SK-N-SH treated with all-trans-retinoic acid at 6 μM for 48 hours (cell line): ENCODE data around the gene RSPRY1.

Experiments
- ATAC-seq: fragments of 200-7000 bp; cut with Tn5 transposase; 3 replicates; pipeline ENCODE4 v1.9.1; 2020; ENCODE audit warnings: mild to moderate bottlenecking, moderate library complexity
- ARNTL ChIP-seq: fragments of 450-650 bp; formaldehyde crosslinking; IDR thresholded peaks from 2 replicates; pipeline ENCODE4 v1.5.0; 2020; ENCODE audit warnings: low read depth, mild to moderate bottlenecking, moderate library complexity, borderline replicate concordance
- BACH2 ChIP-seq: fragments of 250-450 bp; sonication (Bioruptor Pico); IDR thresholded peaks from 2 replicates; pipeline ENCODE4 v1.9.0; 2021; ENCODE audit warnings: mild to moderate bottlenecking, borderline replicate concordance
- CREB5 ChIP-seq: fragments of 250-450 bp; sonication (Bioruptor Pico); IDR thresholded peaks from 2 replicates; pipeline ENCODE4 v1.5.1; 2020; ENCODE audit warnings: low read depth, mild to moderate bottlenecking, moderate library complexity
- CSRNP3 ChIP-seq: fragments of 250-450 bp; sonication (Bioruptor Pico); IDR thresholded peaks from 2 replicates; pipeline ENCODE4 v1.5.1; 2021; ENCODE audit warnings: mild to moderate bottlenecking, moderate library complexity
- ESRRG ChIP-seq: fragments of 250-450 bp; sonication (Bioruptor Pico); IDR thresholded peaks from 2 replicates; pipeline ENCODE4 v1.6.1; 2021; ENCODE audit warnings: mild to moderate bottlenecking
- GLIS3 ChIP-seq: fragments of 250-450 bp; sonication (Bioruptor Pico); IDR thresholded peaks from 2 replicates; pipeline ENCODE4 v1.5.0; 2020; ENCODE audit warnings: mild to moderate bottlenecking, moderate library complexity
- ISL1 ChIP-seq: fragments of 250-450 bp; sonication (Bioruptor Pico); IDR thresholded peaks from 2 replicates; pipeline ENCODE4 v2.1.2; 2022; ENCODE audit warnings: mild to moderate bottlenecking, moderate library complexity
- OSR1 ChIP-seq: fragments of 250-450 bp; sonication (Bioruptor Pico); IDR thresholded peaks from 2 replicates; pipeline ENCODE4 v1.8.0; 2022; ENCODE audit warnings: moderate library complexity, mild to moderate bottlenecking, inconsistent platforms
- PATZ1 ChIP-seq: fragments of 250-450 bp; sonication (Bioruptor Pico); IDR thresholded peaks from 2 replicates; pipeline ENCODE4 v1.8.0; 2020; ENCODE audit warnings: mild to moderate bottlenecking, moderate library complexity, borderline replicate concordance
- POU6F1 ChIP-seq: fragments of 250-450 bp; sonication (Bioruptor Pico); IDR thresholded peaks from 2 replicates; pipeline ENCODE4 v1.8.0; 2021; ENCODE audit warnings: low read depth, mild to moderate bottlenecking, moderate library complexity, borderline replicate concordance
- PPARA ChIP-seq: fragments of 250-450 bp; sonication (Bioruptor Pico); IDR thresholded peaks from 2 replicates; pipeline ENCODE4 v1.5.0; 2020; ENCODE audit warnings: mild to moderate bottlenecking, borderline replicate concordance
- RARB ChIP-seq: fragments of 250-450 bp; sonication (Bioruptor Pico); IDR thresholded peaks from 2 replicates; pipeline ENCODE4 v1.8.0; 2021; ENCODE audit warnings: mild to moderate bottlenecking, moderate library complexity
- SNAI2 ChIP-seq: fragments of 250-450 bp; sonication (Bioruptor Pico); IDR thresholded peaks from 2 replicates; pipeline ENCODE4 v1.5.0; 2020; ENCODE audit warnings: mild to moderate bottlenecking, moderate library complexity
- TCF4 ChIP-seq: fragments of 250-450 bp; sonication (Bioruptor Pico); IDR thresholded peaks from 2 replicates; pipeline ENCODE4 v1.8.0; 2021; ENCODE audit warnings: mild to moderate bottlenecking, moderate library complexity, borderline replicate concordance
- TOX ChIP-seq: fragments of 250-450 bp; sonication (Bioruptor Pico); IDR thresholded peaks from 2 replicates; pipeline ENCODE4 v1.8.0; 2021; ENCODE audit warnings: mild to moderate bottlenecking, moderate library complexity, borderline replicate concordance
- TSHZ2 ChIP-seq: fragments of 250-450 bp; sonication (Bioruptor Pico); IDR thresholded peaks from 2 replicates; pipeline ENCODE4 v1.5.0; 2020; ENCODE audit warnings: mild to moderate bottlenecking, moderate library complexity
- ZC3H10 ChIP-seq: fragments of 250-450 bp; sonication (Bioruptor Pico); IDR thresholded peaks from 2 replicates; pipeline ENCODE4 v1.5.1; 2021; ENCODE audit warnings: mild to moderate bottlenecking, moderate library complexity
- ZFP3 ChIP-seq: fragments of 250-450 bp; sonication (Bioruptor Pico); IDR thresholded peaks from 2 replicates; pipeline ENCODE4 v1.5.0; 2020; ENCODE audit warnings: mild to moderate bottlenecking, moderate library complexity
- ZFP30 ChIP-seq: fragments of 450-650 bp; formaldehyde crosslinking; IDR thresholded peaks from 2 replicates; pipeline ENCODE4 v1.5.0; 2022; ENCODE audit warnings: mild to moderate bottlenecking, moderate library complexity
- ZNF565 ChIP-seq: fragments of 450-650 bp; formaldehyde crosslinking; conservative IDR thresholded peaks from 2 replicates; pipeline ENCODE4 v1.5.0; 2020; ENCODE audit warnings: low read depth, mild to moderate bottlenecking, moderate library complexity
- ZNF70 ChIP-seq: fragments of 450-650 bp; formaldehyde crosslinking; IDR thresholded peaks from 2 replicates; pipeline ENCODE4 v1.5.0; 2020; ENCODE audit warnings: mild to moderate bottlenecking, moderate library complexity
- ZNF8 ChIP-seq: fragments of 450-650 bp; formaldehyde crosslinking; IDR thresholded peaks from 2 replicates; pipeline ENCODE4 v1.5.0; 2020; ENCODE audit warnings: mild to moderate bottlenecking, moderate library complexity

Gene RSPRY1

GRCh38 chr16:57260294-57260929 lies 74.3 kb downstream of the RSPRY1 start:
- TF ChIP-seq ZFP30 (CRISPR knock-in tag) (no peak), RARB (CRISPR knock-in tag) (no peak)
- peak; percentile 75 for ATAC-seq

GRCh38 chr16:57261806-57262205 lies 75.7 kb downstream of the RSPRY1 start:
- no peak for TF ChIP-seq ZNF565 (CRISPR knock-in tag)
- no peak for TF ChIP-seq RARB (CRISPR knock-in tag)
- no peak for TF ChIP-seq SNAI2 (CRISPR knock-in tag)
- no peak for TF ChIP-seq ARNTL (CRISPR knock-in tag)
- TF ChIP-seq CSRNP3 (CRISPR knock-in tag): no peak
- TF ChIP-seq ISL1 (CRISPR knock-in tag): no peak
- TF ChIP-seq ZFP30 (CRISPR knock-in tag): no peak
- ATAC-seq: no peak

GRCh38 chr16:57262841-57263540 lies 76.9 kb downstream of the RSPRY1 start:
- TF ChIP-seq SNAI2 (CRISPR knock-in tag) (no peak), ZNF8 (CRISPR knock-in tag) (no peak), ZFP3 (no peak), TOX (CRISPR knock-in tag) (no peak), ZNF70 (no peak), ZFP30 (CRISPR knock-in tag) (no peak), PPARA (no peak), RARB (CRISPR knock-in tag) (no peak), BACH2 (CRISPR knock-in tag) (no peak)
- ATAC-seq: no peak

GRCh38 chr16:57263541-57264351 lies 77.6 kb downstream of the RSPRY1 start:
- ATAC-seq: no peak
- TF ChIP-seq GLIS3: no peak
- TF ChIP-seq PPARA: no peak
- TF ChIP-seq ESRRG (CRISPR knock-in tag): no peak
- no peak for TF ChIP-seq BACH2 (CRISPR knock-in tag)
- TF ChIP-seq PATZ1 (CRISPR knock-in tag): no peak
- TF ChIP-seq POU6F1 (CRISPR knock-in tag): no peak
- TF ChIP-seq ZFP3: no peak
- TF ChIP-seq ZC3H10 (CRISPR knock-in tag): no peak
- no peak for TF ChIP-seq OSR1 (CRISPR knock-in tag)
- TF ChIP-seq ZNF70: no peak
- no peak for TF ChIP-seq TOX (CRISPR knock-in tag)
- TF ChIP-seq ZFP30 (CRISPR knock-in tag): no peak
- TF ChIP-seq CSRNP3 (CRISPR knock-in tag): no peak
- TF ChIP-seq TSHZ2: no peak
- no peak for TF ChIP-seq SNAI2 (CRISPR knock-in tag)
- TF ChIP-seq TCF4 (CRISPR knock-in tag): no peak
- no peak for TF ChIP-seq CREB5 (CRISPR knock-in tag)
- TF ChIP-seq ISL1 (CRISPR knock-in tag): no peak
- no peak for TF ChIP-seq ZNF8 (CRISPR knock-in tag)
- TF ChIP-seq RARB (CRISPR knock-in tag): no peak
